Measurements from ENCODE around the gene HIGD2A.

- TF ChIP-seq CTCF (conservative IDR thresholded peaks at IDR 0.05) = no peak
- no peak for TF ChIP-seq ZFX (IDR thresholded peaks at IDR 0.05)
Measured at GRCh38 chr5:176415240-176415951, 26.8 kb downstream of the HIGD2A start.
